Neural cell (in vitro differentiated cells): ENCODE results near the gene ACTN1. TPM values are rescaled to one million over a fixed set of nuclear protein-coding genes. Genes with fewer than 3 reads are reported as not detected.

Experiments
- H2AFZ ChIP-seq: fragments of 200-600, 300-800 bp; sonication (generic), shearing (Covaris generic); 2 replicates; pipeline ENCODE4 v1.6.0; 2014; ENCODE audit warnings: low read depth, mild to moderate bottlenecking, antibody characterized with exemption, low read length, moderate library complexity
- H3F3A ChIP-seq: fragments of 200-600 bp; shearing (Covaris generic); 2 replicates; pipeline ENCODE4 v1.6.1; 2016; ENCODE audit warnings: mild to moderate bottlenecking, moderate library complexity, mixed read lengths, antibody characterized with exemption, low read length; ENCODE audit not compliant: insufficient read depth, poor library complexity, severe bottlenecking
- H3K27ac ChIP-seq: fragments of 200-600, 300-800 bp; sonication (generic), shearing (Covaris generic); 2 replicates; pipeline ENCODE4 v1.5.1; 2014; ENCODE audit warnings: mild to moderate bottlenecking, low read length, moderate library complexity
- H3K27me3 ChIP-seq: fragments of 300-800, 200-600 bp; sonication (generic), shearing (Covaris generic); 2 replicates; pipeline ENCODE4 v1.6.0; 2014; ENCODE audit warnings: mild to moderate bottlenecking, low read depth, low read length, moderate library complexity; ENCODE audit not compliant: insufficient read depth
- H3K36me3 ChIP-seq: fragments of 300-800, 200-600 bp; sonication (generic), shearing (Covaris generic); 2 replicates; pipeline ENCODE4 v1.5.1; 2014; ENCODE audit warnings: mild to moderate bottlenecking, antibody characterized with exemption, low read length, moderate library complexity; ENCODE audit not compliant: insufficient read depth
- H3K4me2 ChIP-seq: fragments of 300-800, 200-600 bp; sonication (generic), shearing (Covaris generic); 2 replicates; pipeline ENCODE4 v1.6.0; 2014; ENCODE audit warnings: mild to moderate bottlenecking, low read length
- H3K4me3 ChIP-seq: fragments of 300-800, 200-600 bp; sonication (generic), shearing (Covaris generic); 2 replicates; pipeline ENCODE4 v1.5.1; 2014; ENCODE audit warnings: mild to moderate bottlenecking, low read length, moderate library complexity
- H3K79me2 ChIP-seq: fragments of 200-600 bp; shearing (Covaris generic); replicated peaks from 2 replicates; pipeline ENCODE4 v1.6.0; 2014; ENCODE audit warnings: mild to moderate bottlenecking, low read length, moderate library complexity; ENCODE audit not compliant: insufficient read depth
- H3K9ac ChIP-seq: fragments of 300-800, 200-600 bp; sonication (generic), shearing (Covaris generic); 2 replicates; pipeline ENCODE4 v1.6.1; 2016; ENCODE audit warnings: mild to moderate bottlenecking, low read length, mixed read lengths
- H3K9me2 ChIP-seq: fragments of 200-600 bp; shearing (Covaris generic); 2 replicates; pipeline ENCODE4 v1.6.1; 2016; ENCODE audit warnings: mild to moderate bottlenecking, low read length, mixed read lengths; ENCODE audit not compliant: insufficient read depth
- H3K9me3 ChIP-seq: fragments of 200-600, 300-800 bp; sonication (generic), shearing (Covaris generic); 2 replicates; pipeline ENCODE4 v1.6.1; 2016; ENCODE audit warnings: mild to moderate bottlenecking, mixed run types, low read length, moderate library complexity, mixed read lengths
- H4K20me1 ChIP-seq: fragments of 200-600 bp; shearing (Covaris generic); 2 replicates; pipeline ENCODE4 v1.6.1; 2016; ENCODE audit warnings: mild to moderate bottlenecking, mixed run types; ENCODE audit not compliant: insufficient read depth
- EP300 ChIP-seq: fragments of 450-650 bp; conservative IDR thresholded peaks from 2 replicates; pipeline ENCODE4 v1.6.1; 2014; ENCODE audit warnings: antibody characterized with exemption, mild to moderate bottlenecking, moderate library complexity; ENCODE audit not compliant: poor library complexity, severe bottlenecking
- EZH2 ChIP-seq: fragments of 200-600, 300-800 bp; shearing (Covaris generic), sonication (generic); IDR thresholded peaks from 2 replicates; pipeline ENCODE4 v1.6.1; 2014; ENCODE audit warnings: antibody characterized with exemption, low read length, borderline replicate concordance, mild to moderate bottlenecking; ENCODE audit not compliant: insufficient read depth, poor library complexity, severe bottlenecking
- MXI1 ChIP-seq: fragments of 450-650 bp; conservative IDR thresholded peaks from 2 replicates; pipeline ENCODE4 v1.6.1; 2014; ENCODE audit warnings: antibody characterized with exemption, mild to moderate bottlenecking; ENCODE audit not compliant: poor library complexity, severe bottlenecking
- POLR2AphosphoS5 ChIP-seq: IDR thresholded peaks from 2 replicates; pipeline ENCODE4 v1.6.1; 2012
- RAD21 ChIP-seq: fragments of 450-650 bp; conservative IDR thresholded peaks from 2 replicates; pipeline ENCODE4 v1.6.1; 2014; ENCODE audit warnings: antibody characterized with exemption, mild to moderate bottlenecking, moderate library complexity
- SMC3 ChIP-seq: fragments of 450-650 bp; conservative IDR thresholded peaks from 2 replicates; pipeline ENCODE4 v1.6.1; 2014; ENCODE audit warnings: antibody characterized with exemption, mild to moderate bottlenecking, moderate library complexity; ENCODE audit not compliant: poor library complexity
- TAF1 ChIP-seq: IDR thresholded peaks from 2 replicates; pipeline ENCODE4 v1.6.1; 2012; ENCODE audit warnings: low read depth
- polyA plus RNA-seq: library from polyadenylated mRNA; depleted of rRNA; stranded (reverse); fragments of >200 nt; gene quantifications from 2 replicates; pipeline ENCODE4 v1.2.3, GENCODE V29; 2014
- TF ChIP-seq, protein P1 (sequence below): IDR thresholded peaks from 2 replicates; pipeline ENCODE4 v1.6.1; 2012; ENCODE audit warnings: borderline replicate concordance
- TF ChIP-seq, protein P2 (sequence below): fragments of 450-650 bp; IDR thresholded peaks from 2 replicates; pipeline ENCODE4 v1.5.1; 2014; ENCODE audit warnings: antibody characterized with exemption, mild to moderate bottlenecking, moderate library complexity; ENCODE audit not compliant: poor library complexity, severe bottlenecking

The ACTN1 gene
- polyA plus RNA-seq, 1 donor from 2014 or later: 10.8 TPM

DNA sequence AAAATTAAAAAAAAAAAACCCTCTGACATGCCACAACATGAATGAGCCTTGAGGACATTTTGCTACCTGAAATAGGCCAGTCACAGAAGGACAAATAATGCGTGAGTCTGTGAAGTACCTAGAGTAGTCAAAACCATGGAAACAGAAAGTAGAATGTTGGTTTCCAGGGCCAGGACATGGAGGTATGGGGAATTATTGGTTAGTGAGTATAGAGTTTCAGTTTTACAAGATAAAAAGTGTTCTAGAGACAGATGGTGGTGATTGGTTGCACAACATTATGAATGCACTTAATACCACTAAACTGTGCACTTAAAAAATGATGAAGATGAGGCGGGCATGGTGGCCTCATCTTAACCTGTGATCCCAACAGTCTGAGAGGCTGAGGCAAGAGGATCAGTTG, 138.6 kb downstream of the ACTN1 start:
- no peaks in the 10 kb centered on the region for H3F3A ChIP-seq
- no peaks in the 10 kb centered on the region for H3K9me2 ChIP-seq
- H3K27me3 ChIP-seq: no peaks in the 10 kb centered on the region
- no peaks in the 10 kb centered on the region for H3K79me2 ChIP-seq
- H2AFZ ChIP-seq: no peak overlapping the region
- H3K9me3 ChIP-seq: no peaks in the 10 kb centered on the region
- TF ChIP-seq, protein P1, sequence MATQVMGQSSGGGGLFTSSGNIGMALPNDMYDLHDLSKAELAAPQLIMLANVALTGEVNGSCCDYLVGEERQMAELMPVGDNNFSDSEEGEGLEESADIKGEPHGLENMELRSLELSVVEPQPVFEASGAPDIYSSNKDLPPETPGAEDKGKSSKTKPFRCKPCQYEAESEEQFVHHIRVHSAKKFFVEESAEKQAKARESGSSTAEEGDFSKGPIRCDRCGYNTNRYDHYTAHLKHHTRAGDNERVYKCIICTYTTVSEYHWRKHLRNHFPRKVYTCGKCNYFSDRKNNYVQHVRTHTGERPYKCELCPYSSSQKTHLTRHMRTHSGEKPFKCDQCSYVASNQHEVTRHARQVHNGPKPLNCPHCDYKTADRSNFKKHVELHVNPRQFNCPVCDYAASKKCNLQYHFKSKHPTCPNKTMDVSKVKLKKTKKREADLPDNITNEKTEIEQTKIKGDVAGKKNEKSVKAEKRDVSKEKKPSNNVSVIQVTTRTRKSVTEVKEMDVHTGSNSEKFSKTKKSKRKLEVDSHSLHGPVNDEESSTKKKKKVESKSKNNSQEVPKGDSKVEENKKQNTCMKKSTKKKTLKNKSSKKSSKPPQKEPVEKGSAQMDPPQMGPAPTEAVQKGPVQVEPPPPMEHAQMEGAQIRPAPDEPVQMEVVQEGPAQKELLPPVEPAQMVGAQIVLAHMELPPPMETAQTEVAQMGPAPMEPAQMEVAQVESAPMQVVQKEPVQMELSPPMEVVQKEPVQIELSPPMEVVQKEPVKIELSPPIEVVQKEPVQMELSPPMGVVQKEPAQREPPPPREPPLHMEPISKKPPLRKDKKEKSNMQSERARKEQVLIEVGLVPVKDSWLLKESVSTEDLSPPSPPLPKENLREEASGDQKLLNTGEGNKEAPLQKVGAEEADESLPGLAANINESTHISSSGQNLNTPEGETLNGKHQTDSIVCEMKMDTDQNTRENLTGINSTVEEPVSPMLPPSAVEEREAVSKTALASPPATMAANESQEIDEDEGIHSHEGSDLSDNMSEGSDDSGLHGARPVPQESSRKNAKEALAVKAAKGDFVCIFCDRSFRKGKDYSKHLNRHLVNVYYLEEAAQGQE: no peak
- no peak for TF ChIP-seq EZH2
- TF ChIP-seq EP300: no peak
- TF ChIP-seq TAF1: no peak
- H3K9ac ChIP-seq: no peak overlapping the region
- no peak overlapping the region for H3K4me3 ChIP-seq
- no peaks in the 10 kb centered on the region for H4K20me1 ChIP-seq
- H3K36me3 ChIP-seq: no peaks in the 10 kb centered on the region
- H3K4me2 ChIP-seq: no peak overlapping the region
- H3K27ac ChIP-seq: no peak overlapping the region

DNA sequence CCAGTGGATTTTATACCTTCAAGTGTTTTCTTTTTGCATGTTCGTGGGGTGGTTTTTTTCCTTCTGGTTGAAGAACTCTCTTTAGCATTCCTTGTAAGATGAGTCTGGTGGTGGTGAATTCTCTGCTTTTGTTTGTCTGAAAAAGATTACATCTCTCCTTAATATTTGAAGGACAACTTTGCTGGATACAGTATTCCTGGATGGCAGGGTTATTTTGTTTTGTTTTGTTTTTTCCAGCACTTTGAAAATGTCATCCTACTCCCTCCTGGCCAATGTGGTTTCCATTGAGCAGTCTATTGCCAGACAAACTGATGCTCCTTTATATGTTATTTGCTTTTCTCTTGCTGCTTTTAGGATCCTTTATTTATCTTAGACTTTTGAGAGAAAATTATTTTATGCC, 143.0 kb downstream of the ACTN1 start:
- Histone ChIP-seq H3K27ac (no peak overlapping the region), H3F3A (no peaks in the 10 kb centered on the region), H3K27me3 (no peaks in the 10 kb centered on the region), H2AFZ (no peak overlapping the region), H3K36me3 (no peaks in the 10 kb centered on the region), H3K4me2 (no peak overlapping the region), H3K9ac (no peak overlapping the region), H3K9me2 (no peaks in the 10 kb centered on the region), H3K79me2 (no peaks in the 10 kb centered on the region), H3K9me3 (no peaks in the 10 kb centered on the region), H3K4me3 (no peak overlapping the region), H4K20me1 (no peaks in the 10 kb centered on the region)
- no peak for TF ChIP-seq TAF1
- no peak for TF ChIP-seq POLR2AphosphoS5
- TF ChIP-seq, protein P2, sequence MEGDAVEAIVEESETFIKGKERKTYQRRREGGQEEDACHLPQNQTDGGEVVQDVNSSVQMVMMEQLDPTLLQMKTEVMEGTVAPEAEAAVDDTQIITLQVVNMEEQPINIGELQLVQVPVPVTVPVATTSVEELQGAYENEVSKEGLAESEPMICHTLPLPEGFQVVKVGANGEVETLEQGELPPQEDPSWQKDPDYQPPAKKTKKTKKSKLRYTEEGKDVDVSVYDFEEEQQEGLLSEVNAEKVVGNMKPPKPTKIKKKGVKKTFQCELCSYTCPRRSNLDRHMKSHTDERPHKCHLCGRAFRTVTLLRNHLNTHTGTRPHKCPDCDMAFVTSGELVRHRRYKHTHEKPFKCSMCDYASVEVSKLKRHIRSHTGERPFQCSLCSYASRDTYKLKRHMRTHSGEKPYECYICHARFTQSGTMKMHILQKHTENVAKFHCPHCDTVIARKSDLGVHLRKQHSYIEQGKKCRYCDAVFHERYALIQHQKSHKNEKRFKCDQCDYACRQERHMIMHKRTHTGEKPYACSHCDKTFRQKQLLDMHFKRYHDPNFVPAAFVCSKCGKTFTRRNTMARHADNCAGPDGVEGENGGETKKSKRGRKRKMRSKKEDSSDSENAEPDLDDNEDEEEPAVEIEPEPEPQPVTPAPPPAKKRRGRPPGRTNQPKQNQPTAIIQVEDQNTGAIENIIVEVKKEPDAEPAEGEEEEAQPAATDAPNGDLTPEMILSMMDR: no peak
- TF ChIP-seq MXI1: no peak
- no peak for TF ChIP-seq EP300
- TF ChIP-seq, protein P1: no peak
- no peak for TF ChIP-seq EZH2
- no peak for TF ChIP-seq RAD21
- no peak for TF ChIP-seq SMC3
